LNCaP clone FGC (cell line): ENCODE measurements around the gene COMMD1.
"Not testable (repeated sequence)": the region's sequence is repeated elsewhere in the genome, so short reads cannot be mapped to it uniquely, and the experiment has no call there.

ENCODE experiments used
- DNase-seq: peaks from one replicate; pipeline ENCODE4 v3.0.0-alpha.2; 2011; ENCODE audit warnings: low read depth
- H3K4me3 ChIP-seq: 2 replicates; pipeline ENCODE4 v1.5.1; 2011; ENCODE audit warnings: mild to moderate bottlenecking, low read depth, low read length, control low read depth
- CTCF ChIP-seq: IDR thresholded peaks from 2 replicates; pipeline ENCODE4 v1.5.1; 2012; ENCODE audit warnings: mild to moderate bottlenecking; ENCODE audit not compliant: control insufficient read depth, insufficient read depth; ENCODE audit errors: extremely low read depth

The COMMD1 gene

GRCh38 chr2:61998426-61998825 lies 93.0 kb downstream of the COMMD1 start:
- H3K4me3 ChIP-seq, result no peak overlapping the region
- TF ChIP-seq CTCF, result no peak
- DNase-seq, result no peak

GRCh38 chr2:62000538-62000937 lies 95.1 kb downstream of the COMMD1 start:
- H3K4me3 ChIP-seq, result no peak overlapping the region
- no peak for DNase-seq
- no peak for TF ChIP-seq CTCF

GRCh38 chr2:62001431-62001830 lies 96.0 kb downstream of the COMMD1 start:
- H3K4me3 ChIP-seq, result no peak overlapping the region
- TF ChIP-seq CTCF, result no peak
- no peak for DNase-seq

- not testable (repeated sequence) for DNase-seq
These were observed 99.0 kb downstream of the COMMD1 start for GRCh38 chr2:62004428-62004827.

GRCh38 chr2:62007555-62007954 lies 102.1 kb downstream of the COMMD1 start:
- no peak for DNase-seq
- no peak for TF ChIP-seq CTCF
- no peak overlapping the region for H3K4me3 ChIP-seq

More at GRCh38 chr2:62004428-62004827, 99.0 kb downstream of the COMMD1 start:
- H3K4me3 ChIP-seq, result not testable (repeated sequence)

- H3K4me3 ChIP-seq, result no peak overlapping the region
- no peak for TF ChIP-seq CTCF
- no peak for DNase-seq
These were observed 105.3 kb downstream of the COMMD1 start for GRCh38 chr2:62010632-62011256.

- TF ChIP-seq CTCF, result no peak
- H3K4me3 ChIP-seq, result no peak overlapping the region
These were observed 108.2 kb downstream of the COMMD1 start for GRCh38 chr2:62013641-62014040.

More at GRCh38 chr2:62013641-62014040, 108.2 kb downstream of the COMMD1 start:
- no peak for DNase-seq
